Hematopoietic multipotent progenitor cell treated with erythropoietin and hydrocortisone succinate and interleukin-3 and kit ligand, for 6 days (in vitro differentiated cells): ENCODE measurements around the gene MUC13.

Experiments used
- DNase-seq: peaks from one replicate; pipeline ENCODE4 v3.0.0-alpha.2; 2015

The MUC13 gene

GRCh38 chr3:124861041-124861440, 73.5 kb downstream of the MUC13 start:
- DNase-seq, result no peak

GRCh38 chr3:124860599-124860998, 74.0 kb downstream of the MUC13 start:
- DNase-seq, result no peak

GRCh38 chr3:124859025-124859424, 75.5 kb downstream of the MUC13 start:
- no peak for DNase-seq

- no peak for DNase-seq
These were observed 76.3 kb downstream of the MUC13 start for GRCh38 chr3:124858275-124858674.

- DNase-seq, result no peak
These were observed 77.9 kb downstream of the MUC13 start for GRCh38 chr3:124856677-124857076.
